SK-N-SH treated with all-trans-retinoic acid at 6 μM for 48 hours (cell line): ENCODE measurements around the gene NKAIN4.

Experiments
- ATAC-seq: fragments of 200-7000 bp; cut with Tn5 transposase; 3 replicates; pipeline ENCODE4 v1.9.1; 2020; ENCODE audit warnings: mild to moderate bottlenecking, moderate library complexity
- BACH2 ChIP-seq: fragments of 250-450 bp; sonication (Bioruptor Pico); IDR thresholded peaks from 2 replicates; pipeline ENCODE4 v1.9.0; 2021; ENCODE audit warnings: mild to moderate bottlenecking, borderline replicate concordance
- CREB5 ChIP-seq: fragments of 250-450 bp; sonication (Bioruptor Pico); IDR thresholded peaks from 2 replicates; pipeline ENCODE4 v1.5.1; 2020; ENCODE audit warnings: low read depth, mild to moderate bottlenecking, moderate library complexity
- ESRRG ChIP-seq: fragments of 250-450 bp; sonication (Bioruptor Pico); IDR thresholded peaks from 2 replicates; pipeline ENCODE4 v1.6.1; 2021; ENCODE audit warnings: mild to moderate bottlenecking
- GLIS3 ChIP-seq: fragments of 250-450 bp; sonication (Bioruptor Pico); IDR thresholded peaks from 2 replicates; pipeline ENCODE4 v1.5.0; 2020; ENCODE audit warnings: mild to moderate bottlenecking, moderate library complexity
- ISL1 ChIP-seq: fragments of 250-450 bp; sonication (Bioruptor Pico); IDR thresholded peaks from 2 replicates; pipeline ENCODE4 v2.1.2; 2022; ENCODE audit warnings: mild to moderate bottlenecking, moderate library complexity
- OSR1 ChIP-seq: fragments of 250-450 bp; sonication (Bioruptor Pico); IDR thresholded peaks from 2 replicates; pipeline ENCODE4 v1.8.0; 2022; ENCODE audit warnings: moderate library complexity, mild to moderate bottlenecking, inconsistent platforms
- PATZ1 ChIP-seq: fragments of 250-450 bp; sonication (Bioruptor Pico); IDR thresholded peaks from 2 replicates; pipeline ENCODE4 v1.8.0; 2020; ENCODE audit warnings: mild to moderate bottlenecking, moderate library complexity, borderline replicate concordance
- PPARA ChIP-seq: fragments of 250-450 bp; sonication (Bioruptor Pico); IDR thresholded peaks from 2 replicates; pipeline ENCODE4 v1.5.0; 2020; ENCODE audit warnings: mild to moderate bottlenecking, borderline replicate concordance
- SNAI2 ChIP-seq: fragments of 250-450 bp; sonication (Bioruptor Pico); IDR thresholded peaks from 2 replicates; pipeline ENCODE4 v1.5.0; 2020; ENCODE audit warnings: mild to moderate bottlenecking, moderate library complexity
- TCF4 ChIP-seq: fragments of 250-450 bp; sonication (Bioruptor Pico); IDR thresholded peaks from 2 replicates; pipeline ENCODE4 v1.8.0; 2021; ENCODE audit warnings: mild to moderate bottlenecking, moderate library complexity, borderline replicate concordance
- TOX ChIP-seq: fragments of 250-450 bp; sonication (Bioruptor Pico); IDR thresholded peaks from 2 replicates; pipeline ENCODE4 v1.8.0; 2021; ENCODE audit warnings: mild to moderate bottlenecking, moderate library complexity, borderline replicate concordance
- ZC3H10 ChIP-seq: fragments of 250-450 bp; sonication (Bioruptor Pico); IDR thresholded peaks from 2 replicates; pipeline ENCODE4 v1.5.1; 2021; ENCODE audit warnings: mild to moderate bottlenecking, moderate library complexity
- ZFP3 ChIP-seq: fragments of 250-450 bp; sonication (Bioruptor Pico); IDR thresholded peaks from 2 replicates; pipeline ENCODE4 v1.5.0; 2020; ENCODE audit warnings: mild to moderate bottlenecking, moderate library complexity
- ZFP30 ChIP-seq: fragments of 450-650 bp; formaldehyde crosslinking; IDR thresholded peaks from 2 replicates; pipeline ENCODE4 v1.5.0; 2022; ENCODE audit warnings: mild to moderate bottlenecking, moderate library complexity
- ZNF565 ChIP-seq: fragments of 450-650 bp; formaldehyde crosslinking; conservative IDR thresholded peaks from 2 replicates; pipeline ENCODE4 v1.5.0; 2020; ENCODE audit warnings: low read depth, mild to moderate bottlenecking, moderate library complexity
- ZNF8 ChIP-seq: fragments of 450-650 bp; formaldehyde crosslinking; IDR thresholded peaks from 2 replicates; pipeline ENCODE4 v1.5.0; 2020; ENCODE audit warnings: mild to moderate bottlenecking, moderate library complexity
- TF ChIP-seq, protein P1 (sequence below): fragments of 250-450 bp; sonication (Bioruptor Pico); IDR thresholded peaks from 2 replicates; pipeline ENCODE4 v1.5.1; 2021; ENCODE audit warnings: mild to moderate bottlenecking, moderate library complexity
- TF ChIP-seq, protein P2 (sequence below): fragments of 250-450 bp; sonication (Bioruptor Pico); IDR thresholded peaks from 2 replicates; pipeline ENCODE4 v1.5.0; 2020; ENCODE audit warnings: mild to moderate bottlenecking, moderate library complexity

Gene NKAIN4

GRCh38 chr20:63254232-63254605, at the start of gene NKAIN4:
Gene NKAIN4, minus strand, starts transcription at chr20:63254463. Its CDS starts 13 bp downstream, at chr20:63254450.
- TF ChIP-seq, protein P1, sequence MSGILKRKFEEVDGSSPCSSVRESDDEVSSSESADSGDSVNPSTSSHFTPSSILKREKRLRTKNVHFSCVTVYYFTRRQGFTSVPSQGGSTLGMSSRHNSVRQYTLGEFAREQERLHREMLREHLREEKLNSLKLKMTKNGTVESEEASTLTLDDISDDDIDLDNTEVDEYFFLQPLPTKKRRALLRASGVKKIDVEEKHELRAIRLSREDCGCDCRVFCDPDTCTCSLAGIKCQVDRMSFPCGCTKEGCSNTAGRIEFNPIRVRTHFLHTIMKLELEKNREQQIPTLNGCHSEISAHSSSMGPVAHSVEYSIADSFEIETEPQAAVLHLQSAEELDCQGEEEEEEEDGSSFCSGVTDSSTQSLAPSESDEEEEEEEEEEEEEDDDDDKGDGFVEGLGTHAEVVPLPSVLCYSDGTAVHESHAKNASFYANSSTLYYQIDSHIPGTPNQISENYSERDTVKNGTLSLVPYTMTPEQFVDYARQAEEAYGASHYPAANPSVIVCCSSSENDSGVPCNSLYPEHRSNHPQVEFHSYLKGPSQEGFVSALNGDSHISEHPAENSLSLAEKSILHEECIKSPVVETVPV = no peak
- TF ChIP-seq, protein P2, sequence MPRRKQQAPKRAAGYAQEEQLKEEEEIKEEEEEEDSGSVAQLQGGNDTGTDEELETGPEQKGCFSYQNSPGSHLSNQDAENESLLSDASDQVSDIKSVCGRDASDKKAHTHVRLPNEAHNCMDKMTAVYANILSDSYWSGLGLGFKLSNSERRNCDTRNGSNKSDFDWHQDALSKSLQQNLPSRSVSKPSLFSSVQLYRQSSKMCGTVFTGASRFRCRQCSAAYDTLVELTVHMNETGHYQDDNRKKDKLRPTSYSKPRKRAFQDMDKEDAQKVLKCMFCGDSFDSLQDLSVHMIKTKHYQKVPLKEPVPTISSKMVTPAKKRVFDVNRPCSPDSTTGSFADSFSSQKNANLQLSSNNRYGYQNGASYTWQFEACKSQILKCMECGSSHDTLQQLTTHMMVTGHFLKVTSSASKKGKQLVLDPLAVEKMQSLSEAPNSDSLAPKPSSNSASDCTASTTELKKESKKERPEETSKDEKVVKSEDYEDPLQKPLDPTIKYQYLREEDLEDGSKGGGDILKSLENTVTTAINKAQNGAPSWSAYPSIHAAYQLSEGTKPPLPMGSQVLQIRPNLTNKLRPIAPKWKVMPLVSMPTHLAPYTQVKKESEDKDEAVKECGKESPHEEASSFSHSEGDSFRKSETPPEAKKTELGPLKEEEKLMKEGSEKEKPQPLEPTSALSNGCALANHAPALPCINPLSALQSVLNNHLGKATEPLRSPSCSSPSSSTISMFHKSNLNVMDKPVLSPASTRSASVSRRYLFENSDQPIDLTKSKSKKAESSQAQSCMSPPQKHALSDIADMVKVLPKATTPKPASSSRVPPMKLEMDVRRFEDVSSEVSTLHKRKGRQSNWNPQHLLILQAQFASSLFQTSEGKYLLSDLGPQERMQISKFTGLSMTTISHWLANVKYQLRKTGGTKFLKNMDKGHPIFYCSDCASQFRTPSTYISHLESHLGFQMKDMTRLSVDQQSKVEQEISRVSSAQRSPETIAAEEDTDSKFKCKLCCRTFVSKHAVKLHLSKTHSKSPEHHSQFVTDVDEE (CRISPR knock-in tag) = no peak
- no peak for TF ChIP-seq ISL1 (CRISPR knock-in tag)
- TF ChIP-seq PPARA (CRISPR knock-in tag) = no peak
- TF ChIP-seq TOX (CRISPR knock-in tag) = no peak
- TF ChIP-seq ZFP3 (CRISPR knock-in tag) = no peak
- TF ChIP-seq ESRRG (CRISPR knock-in tag) = no peak
- no peak for ATAC-seq

- no peak for TF ChIP-seq GLIS3 (CRISPR knock-in tag)
- TF ChIP-seq ZFP30 (CRISPR knock-in tag) = no peak
- TF ChIP-seq, protein P1 = no peak
- TF ChIP-seq ZNF565 = no peak
- no peak for TF ChIP-seq TOX (CRISPR knock-in tag)
- TF ChIP-seq ISL1 (CRISPR knock-in tag) = no peak
- no peak for TF ChIP-seq TCF4 (CRISPR knock-in tag)
- TF ChIP-seq ZNF8 (CRISPR knock-in tag) = no peak
- TF ChIP-seq PPARA (CRISPR knock-in tag) = no peak
- TF ChIP-seq PATZ1 (CRISPR knock-in tag) = no peak
- TF ChIP-seq CREB5 (CRISPR knock-in tag) = no peak
- TF ChIP-seq ZC3H10 (CRISPR knock-in tag) = no peak
- no peak for TF ChIP-seq SNAI2
- no peak for TF ChIP-seq OSR1
- no peak for TF ChIP-seq BACH2
- TF ChIP-seq, protein P2 (CRISPR knock-in tag) = no peak
- no peak for ATAC-seq
Measured at GRCh38 chr20:63303095-63303666, 48.9 kb upstream of the NKAIN4 start.

DNA sequence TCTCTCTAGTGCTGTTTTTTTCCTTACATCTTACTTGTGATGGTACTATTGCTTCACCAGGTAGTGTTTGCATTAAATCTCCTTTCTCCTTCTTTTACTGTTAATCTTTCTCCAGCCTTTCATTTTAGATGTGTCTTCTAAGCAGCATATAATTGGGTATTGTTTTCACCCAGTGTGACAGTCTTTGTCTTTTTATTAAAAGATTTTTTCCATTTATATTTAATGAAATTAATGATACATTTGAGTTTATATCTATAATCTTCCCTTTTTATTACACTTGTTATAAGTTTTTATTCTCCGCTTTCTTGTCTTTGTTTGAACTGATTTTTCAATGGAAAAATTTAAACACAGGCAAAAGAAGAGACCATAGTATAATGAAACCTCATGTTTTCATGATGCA, 47.4 kb upstream of the NKAIN4 start:
- ATAC-seq = no peak
- TF ChIP-seq PPARA (CRISPR knock-in tag) (no peak), ZC3H10 (CRISPR knock-in tag) (no peak), CREB5 (CRISPR knock-in tag) (no peak), GLIS3 (CRISPR knock-in tag) (no peak), ISL1 (CRISPR knock-in tag) (no peak), ESRRG (CRISPR knock-in tag) (no peak), ZFP30 (CRISPR knock-in tag) (no peak)
- TF ChIP-seq, protein P1 = no peak
- TF ChIP-seq, protein P2 (CRISPR knock-in tag) = no peak
